A204.1 (cell line): ENCODE results near the gene PCNX2.
"Not testable (repeated sequence)": the region's sequence is repeated elsewhere in the genome, so short reads cannot be mapped to it uniquely, and the experiment has no call there.

Experiments
- FAIRE-seq: peaks from 2 replicates; lab custom pipeline; 2012; peaks lifted over from hg19 to GRCh38; lab: Jason Lieb, UNC

The PCNX2 gene

GRCh38 chr1:233158322-233158721, 137.2 kb downstream of the PCNX2 start:
- FAIRE-seq = no peak

GRCh38 chr1:233157245-233157644, 138.3 kb downstream of the PCNX2 start:
- FAIRE-seq = no peak

- FAIRE-seq = no peak
Observed at GRCh38 chr1:233151861-233152260, 143.7 kb downstream of the PCNX2 start.

GRCh38 chr1:233144434-233144833, 151.1 kb downstream of the PCNX2 start:
- no peak for FAIRE-seq

- no peak for FAIRE-seq
Observed at GRCh38 chr1:233143241-233143640, 152.3 kb downstream of the PCNX2 start.

GRCh38 chr1:233140974-233141373, 154.6 kb downstream of the PCNX2 start:
- no peak for FAIRE-seq

- no peak for FAIRE-seq
Observed at GRCh38 chr1:233140499-233140898, 155.0 kb downstream of the PCNX2 start.

- no peak for FAIRE-seq
Observed at GRCh38 chr1:233138788-233139585, 156.5 kb downstream of the PCNX2 start.

- FAIRE-seq = no peak
Observed at GRCh38 chr1:233135833-233136232, 159.7 kb downstream of the PCNX2 start.

- FAIRE-seq = no peak
Observed at GRCh38 chr1:233132445-233132844, 163.1 kb downstream of the PCNX2 start.

GRCh38 chr1:233129031-233129430, 166.5 kb downstream of the PCNX2 start:
- not testable (repeated sequence) for FAIRE-seq

GRCh38 chr1:233127157-233127556, 168.4 kb downstream of the PCNX2 start:
- FAIRE-seq = no peak

GRCh38 chr1:233122779-233123178, 172.7 kb downstream of the PCNX2 start:
- no peak for FAIRE-seq

- no peak for FAIRE-seq
Observed at GRCh38 chr1:233121947-233122559, 173.5 kb downstream of the PCNX2 start.

GRCh38 chr1:233114860-233115259, 180.7 kb downstream of the PCNX2 start:
- FAIRE-seq = no peak

GRCh38 chr1:233114159-233114558, 181.4 kb downstream of the PCNX2 start:
- FAIRE-seq = no peak

- FAIRE-seq = no peak
Observed at GRCh38 chr1:233113009-233113879, 182.3 kb downstream of the PCNX2 start.

- no peak for FAIRE-seq
Observed at GRCh38 chr1:233112186-233113008, 183.1 kb downstream of the PCNX2 start.

GRCh38 chr1:233111731-233112130, 183.8 kb downstream of the PCNX2 start:
- no peak for FAIRE-seq

GRCh38 chr1:233109096-233109495, 186.4 kb downstream of the PCNX2 start:
- FAIRE-seq = no peak

- not testable (repeated sequence) for FAIRE-seq
Observed at GRCh38 chr1:233107716-233108130, 187.8 kb downstream of the PCNX2 start.

- no peak for FAIRE-seq
Observed at GRCh38 chr1:233107130-233107660, 188.3 kb downstream of the PCNX2 start.
